Hepatocyte (in vitro differentiated cells): ENCODE data around the gene PHKG2. TPM values are rescaled to one million over a fixed set of nuclear protein-coding genes. Genes with fewer than 3 reads are reported as not detected.

Experiments
- DNase-seq: peaks from one replicate; pipeline ENCODE4 v3.0.0-alpha.2; 2016; ENCODE audit warnings: low spot score
- H2AFZ ChIP-seq: fragments of 200-600 bp; sonication (generic); 2 replicates; pipeline ENCODE4 v1.6.0; 2016; ENCODE audit warnings: antibody characterized with exemption, mild to moderate bottlenecking
- H3K27ac ChIP-seq: fragments of 200-600 bp; sonication (generic); 2 replicates; pipeline ENCODE4 v1.5.1; 2016; ENCODE audit warnings: mild to moderate bottlenecking
- H3K27me3 ChIP-seq: fragments of 200-600 bp; sonication (generic); 2 replicates; pipeline ENCODE4 v1.6.1; 2016
- H3K36me3 ChIP-seq: fragments of 200-600 bp; sonication (generic); replicated peaks from 2 replicates; pipeline ENCODE4 v1.5.1; 2016; ENCODE audit warnings: low read depth; ENCODE audit not compliant: insufficient read depth
- H3K4me1 ChIP-seq: fragments of 200-600 bp; sonication (generic); 2 replicates; pipeline ENCODE4 v1.5.1; 2016; ENCODE audit warnings: mild to moderate bottlenecking, moderate library complexity; ENCODE audit not compliant: insufficient read depth
- H3K4me2 ChIP-seq: fragments of 200-600 bp; sonication (generic); 2 replicates; pipeline ENCODE4 v1.6.0; 2016
- H3K4me3 ChIP-seq: fragments of 200-600 bp; sonication (generic); 2 replicates; pipeline ENCODE4 v1.5.1; 2016; ENCODE audit warnings: mild to moderate bottlenecking
- H3K79me2 ChIP-seq: fragments of 200-600 bp; sonication (generic); 2 replicates; pipeline ENCODE4 v1.6.0; 2017; ENCODE audit warnings: mild to moderate bottlenecking
- H3K9me2 ChIP-seq: fragments of 200-600 bp; sonication (generic); replicated peaks from 2 replicates; pipeline ENCODE4 v1.6.0; 2017; ENCODE audit warnings: mild to moderate bottlenecking; ENCODE audit not compliant: insufficient read depth
- H3K9me3 ChIP-seq: fragments of 200-600 bp; sonication (generic); 2 replicates; pipeline ENCODE4 v1.5.1; 2016; ENCODE audit warnings: low read depth, mild to moderate bottlenecking
- H4K20me1 ChIP-seq: fragments of 200-600 bp; sonication (generic); 2 replicates; pipeline ENCODE4 v1.6.0; 2016; ENCODE audit warnings: mild to moderate bottlenecking; ENCODE audit not compliant: insufficient read depth, poor library complexity, severe bottlenecking
- EZH2 ChIP-seq: fragments of 200-600 bp; sonication (generic); IDR thresholded peaks from 2 replicates; pipeline ENCODE4 v1.6.1; 2016; ENCODE audit warnings: antibody characterized with exemption, mild to moderate bottlenecking, borderline replicate concordance
- EZH2phosphoT487 ChIP-seq: fragments of 200-600 bp; sonication (generic); IDR thresholded peaks from one replicate; pipeline ENCODE4 v1.6.1; 2018; ENCODE audit warnings: antibody characterized with exemption, mild to moderate bottlenecking, low read depth, moderate library complexity; ENCODE audit not compliant: unreplicated experiment, severe bottlenecking
- WGBS: methylation state at CpG from one replicate; pipeline ENCODE4 v1.1.6; 2016; ENCODE audit warnings: low lambda C conversion rate; ENCODE audit errors: missing lambda C conversion rate; 5-methylcytosine and 5-hydroxymethylcytosine counted together
- polyA plus RNA-seq: library from polyadenylated mRNA; unstranded; fragments of >200 nt; fragmentation: Nextera tagmentation; extraction: Ambion mirVana; gene quantifications from 2 replicates; pipeline ENCODE4 v1.2.1, GENCODE V29; 2016
- total RNA-seq: library from RNA; depleted of rRNA; stranded (reverse); fragments of >200 nt; gene quantifications from 2 replicates; pipeline ENCODE4 v1.2.3, GENCODE V29; 2014
- TF ChIP-seq, protein P1 (sequence below): fragments of 200-600 bp; sonication (generic); IDR thresholded peaks from 2 replicates; pipeline ENCODE4 v1.5.1; 2016; ENCODE audit warnings: antibody characterized with exemption, mild to moderate bottlenecking; ENCODE audit not compliant: poor library complexity

Gene PHKG2
- total and polyA plus RNA-seq, 2 experiments from 2014 or later, result 28.0 to 39.5 TPM

DNA sequence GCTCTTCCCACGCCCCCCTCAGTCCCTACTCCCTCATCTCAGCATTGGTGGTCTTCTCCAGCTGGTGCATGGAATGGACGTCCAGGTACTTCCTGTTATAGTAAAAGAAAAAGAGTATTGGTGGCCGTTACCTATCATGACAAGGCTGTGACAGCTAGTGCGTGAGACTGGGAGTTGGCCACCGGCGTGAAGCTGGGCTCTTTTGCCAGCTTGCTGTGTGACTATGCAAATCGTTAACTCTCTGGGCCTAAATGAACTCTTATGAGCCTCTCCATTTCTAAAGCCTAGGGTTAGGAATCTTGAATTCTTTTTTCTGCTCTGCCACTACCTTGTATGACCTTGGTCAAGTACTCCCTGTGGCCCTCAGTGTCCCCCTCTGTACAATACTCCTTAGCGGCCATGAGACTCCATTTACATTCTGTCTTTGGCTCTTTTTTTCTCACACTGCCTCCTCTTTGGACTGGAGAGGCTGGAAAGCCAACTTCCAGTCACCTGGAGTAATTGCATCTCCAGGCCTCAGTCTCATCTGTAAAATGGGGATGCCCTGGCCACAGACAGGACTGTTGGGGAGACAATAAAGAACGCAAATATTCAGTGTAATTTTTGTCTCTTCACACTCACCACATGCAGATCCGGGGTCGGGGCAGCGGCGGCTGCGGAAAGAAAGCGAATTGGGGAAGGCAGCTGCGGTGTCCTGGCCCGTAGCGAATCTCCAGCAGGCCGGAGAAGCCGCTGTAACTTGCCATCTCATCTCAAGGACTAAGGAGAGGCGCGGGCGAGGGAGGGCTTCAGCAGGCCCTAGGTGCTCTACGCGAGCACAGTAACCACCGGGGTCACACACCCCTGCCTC, 12.6 kb downstream of the PHKG2 start:
- 35% methylated on average over 26 of the region's 26 CpGs for WGBS
- peak overlapping the region; percentile 51 for H3K4me3 ChIP-seq
- H2AFZ ChIP-seq, result peak overlapping the region; percentile 70
- no peak for TF ChIP-seq EZH2phosphoT487
- TF ChIP-seq, protein P1, sequence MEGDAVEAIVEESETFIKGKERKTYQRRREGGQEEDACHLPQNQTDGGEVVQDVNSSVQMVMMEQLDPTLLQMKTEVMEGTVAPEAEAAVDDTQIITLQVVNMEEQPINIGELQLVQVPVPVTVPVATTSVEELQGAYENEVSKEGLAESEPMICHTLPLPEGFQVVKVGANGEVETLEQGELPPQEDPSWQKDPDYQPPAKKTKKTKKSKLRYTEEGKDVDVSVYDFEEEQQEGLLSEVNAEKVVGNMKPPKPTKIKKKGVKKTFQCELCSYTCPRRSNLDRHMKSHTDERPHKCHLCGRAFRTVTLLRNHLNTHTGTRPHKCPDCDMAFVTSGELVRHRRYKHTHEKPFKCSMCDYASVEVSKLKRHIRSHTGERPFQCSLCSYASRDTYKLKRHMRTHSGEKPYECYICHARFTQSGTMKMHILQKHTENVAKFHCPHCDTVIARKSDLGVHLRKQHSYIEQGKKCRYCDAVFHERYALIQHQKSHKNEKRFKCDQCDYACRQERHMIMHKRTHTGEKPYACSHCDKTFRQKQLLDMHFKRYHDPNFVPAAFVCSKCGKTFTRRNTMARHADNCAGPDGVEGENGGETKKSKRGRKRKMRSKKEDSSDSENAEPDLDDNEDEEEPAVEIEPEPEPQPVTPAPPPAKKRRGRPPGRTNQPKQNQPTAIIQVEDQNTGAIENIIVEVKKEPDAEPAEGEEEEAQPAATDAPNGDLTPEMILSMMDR, result no peak
- TF ChIP-seq EZH2, result no peak
- no peaks in the 10 kb centered on the region for H3K9me2 ChIP-seq
- H3K9me3 ChIP-seq, result no peaks in the 10 kb centered on the region
- H3K4me2 ChIP-seq, result peak overlapping the region; percentile 88
- no peaks in the 10 kb centered on the region for H3K36me3 ChIP-seq
- peaks cover 28% of the 10 kb centered on the region for H3K79me2 ChIP-seq
- no peaks in the 10 kb centered on the region for H3K27me3 ChIP-seq
- no peaks in the 10 kb centered on the region for H4K20me1 ChIP-seq
- H3K4me1 ChIP-seq, result peaks cover 17% of the 10 kb centered on the region
- DNase-seq, result no peak
- peak overlapping the region; percentile 32 for H3K27ac ChIP-seq

DNA sequence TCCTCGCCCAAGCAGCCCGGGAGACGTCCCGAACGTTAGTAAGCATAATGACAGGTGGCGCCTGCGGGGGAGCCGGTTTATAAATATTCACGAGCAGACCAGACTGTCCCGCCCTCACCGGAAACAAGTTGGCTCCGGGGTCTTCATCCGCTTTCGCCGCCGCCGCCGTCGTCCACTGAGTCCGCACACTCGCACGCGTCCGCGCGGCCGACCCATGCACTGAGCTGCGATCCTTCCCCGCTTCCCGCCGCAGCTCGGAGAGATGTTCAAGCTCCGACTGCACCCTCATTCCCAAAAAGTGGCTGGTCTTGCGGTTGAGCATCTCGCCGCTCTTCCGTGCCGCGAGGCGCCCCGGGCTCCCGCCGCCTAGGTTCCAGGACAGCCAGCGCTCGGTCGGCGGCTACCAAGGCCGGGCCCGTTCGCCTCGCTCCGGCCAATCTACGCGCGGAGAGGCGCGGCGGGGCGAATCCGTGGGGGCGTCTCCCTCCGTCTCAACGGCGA, 13.3 kb downstream of the PHKG2 start:
- DNase-seq, result peak; percentile 58
- 1% methylated on average over 56 of the region's 64 CpGs for WGBS

DNA sequence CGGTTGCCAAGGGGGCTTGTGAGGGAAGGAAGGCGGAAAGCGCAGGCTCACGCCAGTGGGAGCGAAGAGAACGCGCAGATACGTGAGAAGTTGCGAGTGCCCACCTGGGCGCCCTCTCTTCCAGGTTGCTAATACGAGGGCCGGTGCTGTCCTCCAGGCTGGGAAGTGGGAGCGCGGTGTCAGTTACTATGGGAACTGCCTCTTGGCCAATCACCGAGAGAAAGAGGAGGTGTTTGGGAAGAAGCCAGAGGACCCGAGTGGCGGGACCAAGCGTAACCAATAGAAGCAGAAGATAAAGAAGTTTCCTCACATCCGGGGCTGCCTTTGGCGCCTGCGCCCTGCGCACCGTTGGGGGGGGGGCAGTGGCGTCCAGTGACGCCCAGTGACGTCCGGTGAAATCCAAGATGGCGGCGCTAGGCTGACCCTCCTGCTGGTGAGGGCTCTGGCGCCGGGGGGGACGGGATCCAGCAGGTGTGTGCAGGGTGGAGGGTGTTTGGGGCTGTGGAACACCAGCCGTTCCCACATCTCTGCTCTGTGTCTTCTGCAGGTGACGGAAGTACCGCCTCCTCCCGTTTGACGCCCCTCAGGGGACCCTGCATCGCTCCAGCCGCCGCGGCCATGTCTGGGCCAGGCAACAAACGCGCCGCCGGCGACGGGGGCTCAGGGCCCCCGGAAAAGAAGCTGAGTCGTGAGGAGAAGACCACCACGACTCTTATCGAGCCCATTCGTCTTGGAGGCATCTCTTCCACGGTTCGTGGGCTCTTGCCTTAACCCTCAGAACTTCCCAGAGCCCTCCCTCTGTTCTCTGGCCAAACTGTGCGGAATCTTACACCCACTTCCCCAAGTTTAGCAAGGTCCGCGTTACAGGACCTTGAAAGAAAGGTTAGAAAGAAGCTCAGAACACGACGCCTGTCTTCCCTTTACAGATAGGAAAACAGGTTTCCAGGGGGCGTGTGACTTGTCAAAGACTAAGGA, 14.0 kb downstream of the PHKG2 start, which contains the start of the genes CFAP119 and RNF40:
CFAP119 (minus strand) TSS at position 135 of the 975 bp plus-strand sequence. CDS start 314 bp downstream, outside the sequence.
RNF40 (plus strand) TSS at position 395 of the 975 bp plus-strand sequence; CDS start at position 619, 224 bp downstream.
- Histone ChIP-seq H3K4me1 (peaks cover 17% of the 10 kb centered on the region), H3K9me2 (no peaks in the 10 kb centered on the region), H2AFZ (peak within 1 kb of the TSS; percentile 70), H3K9me3 (no peaks in the 10 kb centered on the region), H3K79me2 (peaks cover 28% of the 10 kb centered on the region), H3K36me3 (no peaks in the 10 kb centered on the region), H3K27me3 (no peaks in the 10 kb centered on the region), H3K4me3 (peak within 1 kb of the TSS; percentile 51), H4K20me1 (no peaks in the 10 kb centered on the region), H3K4me2 (peak within 1 kb of the TSS; percentile 98), H3K27ac (peak within 1 kb of the TSS; percentile 69)
- peak; percentile 97 for DNase-seq
- WGBS, result 2% methylated on average over 58 of the region's 60 CpGs
- TF ChIP-seq, protein P1, result no peak
- TF ChIP-seq EZH2, result no peak
- no peak for TF ChIP-seq EZH2phosphoT487

More for the DNA sequence above, 13.3 kb downstream of the PHKG2 start:
- no peak for TF ChIP-seq EZH2
- no peaks in the 10 kb centered on the region for H4K20me1 ChIP-seq
- no peaks in the 10 kb centered on the region for H3K9me2 ChIP-seq
- H3K4me2 ChIP-seq, result peak overlapping the region; percentile 88
- peak overlapping the region; percentile 51 for H3K4me3 ChIP-seq
- no peaks in the 10 kb centered on the region for H3K9me3 ChIP-seq
- H3K4me1 ChIP-seq, result peaks cover 17% of the 10 kb centered on the region
- H3K27ac ChIP-seq, result peak overlapping the region; percentile 32
- no peaks in the 10 kb centered on the region for H3K36me3 ChIP-seq
- H3K27me3 ChIP-seq, result no peaks in the 10 kb centered on the region
- H3K79me2 ChIP-seq, result peaks cover 28% of the 10 kb centered on the region
- peak overlapping the region; percentile 70 for H2AFZ ChIP-seq
